Liver (tissue), 9 donors: Measurements from ENCODE around the gene TANC2. TPM values are rescaled to one million over a fixed set of nuclear protein-coding genes. Genes with fewer than 3 reads are reported as not detected.

Experiments used
- DNase-seq: peaks from one replicate; pipeline ENCODE4 v3.0.0-alpha.2; 2017; ENCODE audit warnings: low spot score
- H3K27ac ChIP-seq, 2 donors: one replicate each; pipeline ENCODE4 v1.7.0; 2013; ENCODE audit warnings: inconsistent platforms in 2 of 2, low read length in 2 of 2, control low read depth in 1 of 2, low read depth in 1 of 2, mild to moderate bottlenecking in 1 of 2
- H3K27me3 ChIP-seq, 4 donors: one replicate each; pipeline versions ENCODE4 v1.6.1 to v1.7.0; 2013; ENCODE audit warnings: low read length in 3 of 4, inconsistent platforms in 1 of 4, mild to moderate bottlenecking in 1 of 4, moderate library complexity in 1 of 4; ENCODE audit not compliant: control insufficient read depth in 4 of 4, insufficient read depth in 4 of 4
- H3K36me3 ChIP-seq, 4 donors: one replicate each; pipeline versions ENCODE4 v1.6.1 to v1.7.0; 2013; ENCODE audit warnings: low read length in 3 of 4, mild to moderate bottlenecking in 3 of 4, low read depth in 1 of 4, moderate library complexity in 1 of 4; ENCODE audit not compliant: control insufficient read depth in 4 of 4, insufficient read depth in 3 of 4
- H3K4me1 ChIP-seq, 4 donors: one replicate each; pipeline versions ENCODE4 v1.6.1 to v1.7.0; 2013; ENCODE audit warnings: low read length in 3 of 4, mild to moderate bottlenecking in 3 of 4, moderate library complexity in 1 of 4; ENCODE audit not compliant: control insufficient read depth in 4 of 4, insufficient read depth in 4 of 4
- H3K4me3 ChIP-seq, 3 donors: one replicate each; pipeline versions ENCODE4 v1.6.1 to v1.7.0; 2013; ENCODE audit warnings: low read length in 3 of 3, control low read depth in 1 of 3, low read depth in 1 of 3, mild to moderate bottlenecking in 1 of 3
- H3K9ac ChIP-seq, 2 donors: one replicate each; pipeline ENCODE4 v1.7.0; 2013; ENCODE audit warnings: low read length in 2 of 2, mild to moderate bottlenecking in 2 of 2, moderate library complexity in 2 of 2, control low read depth in 1 of 2, low read depth in 1 of 2
- H3K9me3 ChIP-seq, 4 donors: one replicate each; pipeline versions ENCODE4 v1.6.1 to v1.7.0; 2013; ENCODE audit warnings: low read length in 3 of 4; ENCODE audit not compliant: control insufficient read depth in 4 of 4
- ATF3 ChIP-seq: IDR thresholded peaks from 2 replicates; pipeline ENCODE4 v1.6.1; 2016; ENCODE audit warnings: antibody characterized with exemption
- CTCF ChIP-seq: fragments of 150-350 bp; IDR thresholded peaks from 2 replicates; pipeline ENCODE4 v1.5.1; 2017; ENCODE audit warnings: improper control_type of control experiment, low read depth, low read length; ENCODE audit not compliant: missing input control
- EGR1 ChIP-seq, 2 donors: IDR thresholded peaks; 2 replicates each; pipeline ENCODE4 v1.6.1; 2016 to 2018; ENCODE audit warnings: antibody characterized with exemption in 2 of 2, low read depth in 2 of 2
- FOXA1 ChIP-seq: IDR thresholded peaks from 2 replicates; pipeline ENCODE4 v1.6.1; 2016; ENCODE audit warnings: antibody characterized with exemption
- FOXA2 ChIP-seq: IDR thresholded peaks from 2 replicates; pipeline ENCODE4 v1.6.1; 2016; ENCODE audit warnings: antibody characterized with exemption
- GABPA ChIP-seq, 2 donors: IDR thresholded peaks in 1 of 2; conservative IDR thresholded peaks in 1 of 2; 2 replicates each; pipeline ENCODE4 v1.6.1; 2016; ENCODE audit warnings: antibody characterized with exemption in 2 of 2, mild to moderate bottlenecking in 1 of 2, moderate library complexity in 1 of 2
- HNF4A ChIP-seq, 2 donors: conservative IDR thresholded peaks; 2 replicates each; pipeline ENCODE4 v1.6.1; 2016; ENCODE audit warnings: antibody characterized with exemption in 2 of 2, mild to moderate bottlenecking in 2 of 2
- HNF4G ChIP-seq: IDR thresholded peaks from 2 replicates; pipeline ENCODE4 v1.6.1; 2016; ENCODE audit warnings: antibody characterized with exemption
- JUND ChIP-seq, 2 donors: IDR thresholded peaks; 2 replicates each; pipeline ENCODE4 v1.6.1; 2016; ENCODE audit warnings: antibody characterized with exemption in 2 of 2
- MAX ChIP-seq: IDR thresholded peaks from 2 replicates; pipeline ENCODE4 v1.6.1; 2016; ENCODE audit warnings: antibody characterized with exemption
- NR2F2 ChIP-seq: IDR thresholded peaks from 2 replicates; pipeline ENCODE4 v1.6.1; 2016; ENCODE audit warnings: antibody characterized with exemption
- RAD21 ChIP-seq, 2 donors: IDR thresholded peaks; 2 replicates each; pipeline ENCODE4 v1.6.1; 2016; ENCODE audit warnings: antibody characterized with exemption in 2 of 2, mild to moderate bottlenecking in 2 of 2
- REST ChIP-seq: IDR thresholded peaks from 2 replicates; pipeline ENCODE4 v1.6.1; 2016; ENCODE audit warnings: antibody characterized with exemption, mild to moderate bottlenecking
- RXRA ChIP-seq, 2 donors: IDR thresholded peaks; 2 replicates each; pipeline ENCODE4 v1.6.1; 2017 to 2018; ENCODE audit warnings: antibody characterized with exemption in 2 of 2, mild to moderate bottlenecking in 1 of 2
- SP1 ChIP-seq: IDR thresholded peaks from 2 replicates; pipeline ENCODE4 v1.6.1; 2018; ENCODE audit warnings: antibody characterized with exemption, mild to moderate bottlenecking
- TAF1 ChIP-seq: conservative IDR thresholded peaks from 2 replicates; pipeline ENCODE4 v1.6.1; 2016; ENCODE audit warnings: antibody characterized with exemption, mild to moderate bottlenecking
- YY1 ChIP-seq: IDR thresholded peaks from 2 replicates; pipeline ENCODE4 v1.6.1; 2016; ENCODE audit warnings: antibody characterized with exemption, mild to moderate bottlenecking
- ZBTB33 ChIP-seq: IDR thresholded peaks from 2 replicates; pipeline ENCODE4 v1.6.1; 2016; ENCODE audit warnings: antibody characterized with exemption
- WGBS: extraction: QIAGEN DNeasy Blood & Tissue Kit; methylation state at CpG from one replicate; pipeline ENCODE4 v1.1.7; 2013; 5-methylcytosine and 5-hydroxymethylcytosine counted together
- polyA plus RNA-seq, 2 donors: library from polyadenylated mRNA; stranded (reverse) in 1 of 2; unstranded in 1 of 2; fragments of 200-250 nt in 1 of 2; fragments of >200 nt in 1 of 2; fragmentation: Nextera tagmentation in 1 of 2; extraction: Ambion mirVana in 1 of 2; gene quantifications; one replicate each; pipeline versions ENCODE4 v1.2.1 to v1.2.3, GENCODE V29; 2013 to 2015
- total RNA-seq, 2 donors: library from RNA; depleted of rRNA; stranded (reverse); fragments of >200 nt; gene quantifications; one replicate each; pipeline ENCODE4 v1.2.3, GENCODE V29; 2014
- donor health status: healthy.
- donor health status: healthy.
- donor health status: healthy.
- donor health status: healthy.
- donor health status: healthy.

The TANC2 gene
- total and polyA plus RNA-seq, 4 donors, result 1.2 to 7.7 (median 4.1) TPM

GRCh38 chr17:62987136-62987535 lies 21.1 kb downstream of the TANC2 start:
- peaks cover 0 to 6% (median 4%) of the 10 kb centered on the region in 4 donors for H3K9me3 ChIP-seq
- H3K4me1 ChIP-seq, result no peaks in the 10 kb centered on the region
- 89% methylated on average over 7 of the region's 7 CpGs for WGBS
- no peak overlapping the region for H3K9ac ChIP-seq
- DNase-seq, result no peak
- TF ChIP-seq REST (no peak), HNF4A (conservative IDR thresholded peaks at IDR 0.05) (no peak), SP1 (no peak), MAX (no peak), RAD21 (IDR thresholded peaks at IDR 0.05) (no peak), JUND (IDR thresholded peaks at IDR 0.05) (no peak), FOXA2 (no peak), RXRA (IDR thresholded peaks at IDR 0.05) (no peak)
- no peak overlapping the region for H3K27ac ChIP-seq
- H3K4me3 ChIP-seq, result no peak overlapping the region
- no peaks in the 10 kb centered on the region for H3K36me3 ChIP-seq
- no peaks in the 10 kb centered on the region for H3K27me3 ChIP-seq

GRCh38 chr17:62989501-62989900 lies 23.5 kb downstream of the TANC2 start:
- no peak for TF ChIP-seq SP1
- TF ChIP-seq MAX, result no peak
- no peak for TF ChIP-seq REST
- no peak for TF ChIP-seq GABPA (IDR thresholded peaks at IDR 0.05 in 1 of 2, conservative IDR thresholded peaks at IDR 0.05 in 1 of 2)
- TF ChIP-seq FOXA1, result no peak
- TF ChIP-seq EGR1 (IDR thresholded peaks at IDR 0.05; ENCODE audit: low read depth in 2 of 2), result no peak
- no peak for TF ChIP-seq FOXA2
- no peak for TF ChIP-seq YY1
- no peak for TF ChIP-seq HNF4G
- no peak for TF ChIP-seq RXRA (IDR thresholded peaks at IDR 0.05)
- TF ChIP-seq ZBTB33, result no peak
- no peak for TF ChIP-seq ATF3
- TF ChIP-seq RAD21 (IDR thresholded peaks at IDR 0.05), result no peak
- no peak for TF ChIP-seq JUND (IDR thresholded peaks at IDR 0.05)
- TF ChIP-seq HNF4A (conservative IDR thresholded peaks at IDR 0.05), result no peak
- TF ChIP-seq CTCF, result no peak
- no peak for TF ChIP-seq NR2F2
- no peak for TF ChIP-seq TAF1
- H3K4me1 ChIP-seq, result no peaks in the 10 kb centered on the region

More at GRCh38 chr17:62989501-62989900, 23.5 kb downstream of the TANC2 start:
- Histone ChIP-seq H3K36me3 (no peaks in the 10 kb centered on the region), H3K27ac (no peak overlapping the region), H3K9me3 (no peaks in the 10 kb centered on the region), H3K4me3 (no peak overlapping the region), H3K27me3 (no peaks in the 10 kb centered on the region), H3K9ac (no peak overlapping the region)
- DNase-seq, result no peak
- WGBS, result 87% methylated on average over 5 of the region's 5 CpGs
